MM.1S (cell line): ENCODE measurements around the gene CD1D.

Experiments used
- DNase-seq: peaks from one replicate; pipeline ENCODE4 v3.0.0-alpha.2; 2015
- H2AFZ ChIP-seq: fragments of 300-600 bp; sonication (generic); 2 replicates; pipeline ENCODE4 v1.6.0; 2016; ENCODE audit warnings: antibody characterized with exemption, low read length
- H3F3A ChIP-seq: fragments of 300-600 bp; sonication (generic); 2 replicates; pipeline ENCODE4 v1.6.1; 2016; ENCODE audit warnings: mild to moderate bottlenecking, antibody characterized with exemption, low read length, moderate library complexity, mixed read lengths; ENCODE audit not compliant: insufficient read depth
- H3K27ac ChIP-seq: fragments of 300-600 bp; sonication (generic); 2 replicates; pipeline ENCODE4 v1.5.1; 2016; ENCODE audit warnings: mild to moderate bottlenecking, low read length
- H3K27me3 ChIP-seq: fragments of 300-600 bp; sonication (generic); replicated peaks from 2 replicates; pipeline ENCODE4 v1.6.0; 2016; ENCODE audit warnings: low read length; ENCODE audit not compliant: insufficient read depth
- H3K36me3 ChIP-seq: fragments of 300-600 bp; sonication (generic); replicated peaks from 2 replicates; pipeline ENCODE4 v1.6.1; 2016; ENCODE audit warnings: mild to moderate bottlenecking, low read length, mixed read lengths; ENCODE audit not compliant: insufficient read depth
- H3K4me1 ChIP-seq: fragments of 300-600 bp; sonication (generic); 2 replicates; pipeline ENCODE4 v1.6.1; 2016; ENCODE audit warnings: low read length, mixed read lengths
- H3K4me2 ChIP-seq: fragments of 300-600 bp; sonication (generic); 2 replicates; pipeline ENCODE4 v1.6.0; 2016; ENCODE audit warnings: low read depth, low read length
- H3K4me3 ChIP-seq: fragments of 300-600 bp; sonication (generic); 2 replicates; pipeline ENCODE4 v1.5.1; 2016; ENCODE audit warnings: low read length, mixed read lengths
- H3K79me2 ChIP-seq: fragments of 300-600 bp; sonication (generic); 2 replicates; pipeline ENCODE4 v1.6.1; 2016; ENCODE audit warnings: mixed run types, low read length, mixed read lengths
- H3K9ac ChIP-seq: fragments of 300-600 bp; sonication (generic); 2 replicates; pipeline ENCODE4 v1.6.1; 2016; ENCODE audit warnings: low read length, mixed read lengths
- H3K9me2 ChIP-seq: fragments of 300-600 bp; sonication (generic); replicated peaks from 2 replicates; pipeline ENCODE4 v1.6.1; 2016; ENCODE audit warnings: mild to moderate bottlenecking, low read length, mixed read lengths; ENCODE audit not compliant: insufficient read depth
- H3K9me3 ChIP-seq: fragments of 300-600 bp; sonication (generic); replicated peaks from 2 replicates; pipeline ENCODE4 v1.6.1; 2016; ENCODE audit warnings: mild to moderate bottlenecking, low read length, mixed read lengths; ENCODE audit not compliant: insufficient read depth
- H4K20me1 ChIP-seq: fragments of 300-600 bp; sonication (generic); 2 replicates; pipeline ENCODE4 v1.6.1; 2016; ENCODE audit warnings: mild to moderate bottlenecking, low read length, moderate library complexity, mixed read lengths; ENCODE audit not compliant: insufficient read depth
- CTCF ChIP-seq: fragments of 300-600 bp; sonication (generic); IDR thresholded peaks from 2 replicates; pipeline ENCODE4 v1.5.1; 2016; ENCODE audit warnings: antibody characterized with exemption, low read length, mixed read lengths
- EZH2 ChIP-seq: fragments of 300-600 bp; sonication (generic); optimal IDR thresholded peaks from 2 replicates; pipeline ENCODE3; 2017; ENCODE audit warnings: low read depth, mild to moderate bottlenecking, antibody characterized with exemption, low read length, mixed read lengths
- EZH2phosphoT487 ChIP-seq: fragments of 300-600 bp; sonication (generic); IDR thresholded peaks from 2 replicates; pipeline ENCODE4 v1.6.1; 2018; ENCODE audit warnings: antibody characterized with exemption, low read length

The CD1D gene

GRCh38 chr1:158145173-158145719 lies 35.4 kb upstream of the CD1D start:
- H3K4me3 ChIP-seq: no peak overlapping the region
- DNase-seq: no peak
- no peak overlapping the region for H3K4me2 ChIP-seq
- no peak for TF ChIP-seq EZH2phosphoT487
- TF ChIP-seq EZH2: no peak
- no peak for TF ChIP-seq CTCF
- no peaks in the 10 kb centered on the region for H3K4me1 ChIP-seq
- H2AFZ ChIP-seq: no peak overlapping the region
- no peaks in the 10 kb centered on the region for H4K20me1 ChIP-seq
- H3K9ac ChIP-seq: no peak overlapping the region
- no peak overlapping the region for H3K27ac ChIP-seq
- H3K79me2 ChIP-seq: no peaks in the 10 kb centered on the region
- no peaks in the 10 kb centered on the region for H3K9me2 ChIP-seq
- no peaks in the 10 kb centered on the region for H3F3A ChIP-seq
- H3K36me3 ChIP-seq: no peaks in the 10 kb centered on the region
- no peaks in the 10 kb centered on the region for H3K9me3 ChIP-seq
- H3K27me3 ChIP-seq: peaks cover 41% of the 10 kb centered on the region

- H3F3A ChIP-seq: no peaks in the 10 kb centered on the region
- no peaks in the 10 kb centered on the region for H3K9me3 ChIP-seq
- TF ChIP-seq EZH2 (no peak), CTCF (no peak), EZH2phosphoT487 (no peak)
- no peak overlapping the region for H3K4me3 ChIP-seq
- no peaks in the 10 kb centered on the region for H3K36me3 ChIP-seq
- H4K20me1 ChIP-seq: no peaks in the 10 kb centered on the region
- DNase-seq: no peak
- H3K27ac ChIP-seq: no peak overlapping the region
- H3K9me2 ChIP-seq: no peaks in the 10 kb centered on the region
- no peak overlapping the region for H2AFZ ChIP-seq
- H3K79me2 ChIP-seq: no peaks in the 10 kb centered on the region
- no peak overlapping the region for H3K9ac ChIP-seq
- no peak overlapping the region for H3K4me2 ChIP-seq
- peaks cover 50% of the 10 kb centered on the region for H3K27me3 ChIP-seq
- no peaks in the 10 kb centered on the region; the same call in 1 of the 2 replicates for H3K4me1 ChIP-seq
These were observed 34.5 kb upstream of the CD1D start for GRCh38 chr1:158146165-158146564.

GRCh38 chr1:158146739-158147138 lies 34.0 kb upstream of the CD1D start:
- H4K20me1 ChIP-seq: no peaks in the 10 kb centered on the region
- H3K36me3 ChIP-seq: no peaks in the 10 kb centered on the region
- H2AFZ ChIP-seq: no peak overlapping the region
- H3K9me2 ChIP-seq: no peaks in the 10 kb centered on the region
- H3K27me3 ChIP-seq: peaks cover 56% of the 10 kb centered on the region
- H3K9ac ChIP-seq: no peak overlapping the region
- no peak for DNase-seq
- TF ChIP-seq EZH2 (no peak), CTCF (no peak), EZH2phosphoT487 (no peak)
- no peaks in the 10 kb centered on the region for H3K9me3 ChIP-seq
- H3F3A ChIP-seq: no peaks in the 10 kb centered on the region
- no peak overlapping the region for H3K27ac ChIP-seq
- no peaks in the 10 kb centered on the region for H3K79me2 ChIP-seq
- H3K4me3 ChIP-seq: no peak overlapping the region
- H3K4me2 ChIP-seq: no peak overlapping the region
- H3K4me1 ChIP-seq: no peaks in the 10 kb centered on the region; the same call in 1 of the 2 replicates
